ENCODE measurements around the gene NEMP1. TPM values are rescaled to one million over a fixed set of nuclear protein-coding genes. Genes with fewer than 3 reads are reported as not detected.

Gene NEMP1
- total and polyA plus RNA-seq, 2 of the 13 experiments (the other 11 are each of a cell fraction or from before 2014, with no cell fraction given), result 11.4 to 12.9 TPM

- TF ChIP-seq HNF1A (IDR thresholded peaks at IDR 0.05; ENCODE audit: low read depth), result no peak
- TF ChIP-seq HNF1A (CRISPR knock-in tag; IDR thresholded peaks at IDR 0.05; ENCODE audit: borderline replicate concordance), result peak; percentile 22; the same call in 1 of the 2 replicates
- peak; percentile 66 for TF ChIP-seq ZBTB7B (CRISPR knock-in tag; IDR thresholded peaks at IDR 0.05)
- no peak; the same call in 1 of the 2 replicates for TF ChIP-seq AHDC1 (CRISPR knock-in tag; IDR thresholded peaks at IDR 0.05; ENCODE audit: borderline replicate concordance)
- 0 out of 2 replicates have a peak, but pooled peaks have one; percentile 34 for TF ChIP-seq NR0B2 (CRISPR knock-in tag; IDR thresholded peaks at IDR 0.05)
- no peak for TF ChIP-seq CERS6 (CRISPR knock-in tag; IDR thresholded peaks at IDR 0.05)
- 0 out of 2 replicates have a peak, but pooled peaks have one; percentile 50 for TF ChIP-seq CCDC6 (CRISPR knock-in tag; IDR thresholded peaks at IDR 0.05)
- TF ChIP-seq IRF1 (CRISPR knock-in tag; IDR thresholded peaks at IDR 0.05; ENCODE audit: low read depth), result no peak
- peak; percentile 70 for TF ChIP-seq YEATS4 (CRISPR knock-in tag; IDR thresholded peaks at IDR 0.05; ENCODE audit: borderline replicate concordance)
- no peak for TF ChIP-seq ZNF790 (CRISPR knock-in tag; IDR thresholded peaks at IDR 0.05; ENCODE audit: borderline replicate concordance)
- TF ChIP-seq FOXO1 (CRISPR knock-in tag; IDR thresholded peaks at IDR 0.05), result peak; percentile 52; the same call in 1 of the 2 replicates
- no peak for TF ChIP-seq ZNF768 (CRISPR knock-in tag; IDR thresholded peaks at IDR 0.05)
- peak; percentile 29; the same call in 1 of the 2 replicates for TF ChIP-seq SMAD3 (CRISPR knock-in tag; IDR thresholded peaks at IDR 0.05)
- TF ChIP-seq RFX5 (IDR thresholded peaks at IDR 0.05; ENCODE audit: low read depth, low read length), result no peak
These were observed 49.3 kb upstream of the NEMP1 start, which contains the start of gene LRP1 (continued) for GRCh38 chr12:57127726-57128518.

Measured in HepG2 (cell line).